ENCODE results near the gene ZNF32.

DNA sequence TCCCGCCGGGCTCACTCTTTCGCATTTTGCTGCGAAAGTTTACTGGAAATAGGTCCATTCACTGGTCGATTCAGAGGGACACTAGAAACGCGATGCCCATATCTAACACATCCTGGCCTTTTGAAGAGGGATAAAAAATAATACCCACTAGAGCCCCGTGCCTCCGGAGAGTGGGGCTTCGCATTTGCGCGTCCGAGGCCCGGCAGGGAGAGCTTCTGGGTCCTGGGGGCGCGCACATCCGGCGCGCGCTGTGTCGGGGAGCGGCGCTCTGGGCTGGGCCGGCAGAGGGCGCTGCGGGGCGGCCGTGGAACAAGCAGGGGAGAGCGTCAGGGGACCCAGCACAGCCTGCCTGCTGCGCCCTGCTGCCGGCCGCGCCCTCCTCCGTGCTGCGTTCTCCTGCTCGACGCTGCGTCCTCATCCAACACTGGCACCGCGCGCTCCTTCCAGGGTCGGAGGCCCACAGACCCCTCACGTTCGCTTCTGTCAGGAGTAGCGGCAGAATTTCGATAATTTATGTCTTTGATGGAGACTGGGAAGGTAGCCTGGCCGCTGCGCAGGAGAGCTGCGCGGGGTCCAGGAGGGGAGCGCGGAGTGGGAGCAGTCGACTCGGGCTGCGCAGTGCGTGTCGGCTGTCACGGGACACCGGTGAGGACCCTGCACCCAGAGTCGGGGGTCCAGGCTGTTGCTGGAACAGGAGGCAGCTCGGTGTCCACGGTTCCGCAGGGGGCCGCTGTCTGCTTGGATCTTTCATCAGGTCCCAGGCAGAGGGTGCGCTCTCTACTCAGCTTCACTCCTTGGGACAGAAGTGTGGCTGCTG, 41.5 kb upstream of the ZNF32 start:
- TF ChIP-seq POLR2AphosphoS5 (IDR thresholded peaks at IDR 0.05; ENCODE audit: borderline replicate concordance, low read depth, low read length) (no peak), EZH2 (IDR thresholded peaks at IDR 0.05) (no peak)
